Cardiac septum (tissue), 1 donor: ENCODE data around the gene MAT2B. TPM values are rescaled to one million over a fixed set of nuclear protein-coding genes. Genes with fewer than 3 reads are reported as not detected.

Experiments
- DNase-seq: peaks from one replicate; pipeline ENCODE4 v3.0.0-alpha.2; 2020; ENCODE audit warnings: low spot score
- intact Hi-C: fragments of 100-400 bp; cut with DNase I; formaldehyde crosslinking; loops from one replicate; pipeline ENCODE4 v1.14.0; 2022
- total RNA-seq: library from RNA; stranded (reverse); fragmentation: NEBNext Ultra II Directional; extraction: Animal tissue kit (Norgen Biotek cat#: 25700); gene quantifications from one replicate; pipeline ENCODE4 v1.2.1, GENCODE V29; 2021
- donor health status: DM: no; HTN: no; CAD: no.

Gene MAT2B
- total RNA-seq, 1 donor from 2014 or later, result 45.2 TPM

DNA sequence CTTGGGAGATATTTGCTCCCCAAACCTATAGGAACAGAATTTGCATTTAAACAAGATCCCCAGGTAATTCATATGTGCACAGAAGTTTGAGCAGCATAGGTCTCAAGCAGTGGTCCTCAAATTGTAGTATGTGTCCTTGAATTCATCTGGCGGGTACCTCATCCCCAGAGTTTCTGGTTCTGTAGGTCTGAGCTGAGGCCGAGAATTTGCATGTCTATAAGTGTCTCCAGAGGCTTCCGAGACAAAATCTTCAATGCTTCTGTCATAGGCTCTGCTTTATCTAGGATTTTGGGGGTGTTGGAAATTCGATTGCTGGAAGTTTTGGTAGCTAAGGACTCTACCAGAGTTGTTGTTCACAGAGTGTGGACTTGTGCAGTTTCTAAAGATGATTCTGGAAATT is 38.6 kb downstream of the MAT2B start:
- no peak for DNase-seq
- intact Hi-C loops, result no loop called here

DNA sequence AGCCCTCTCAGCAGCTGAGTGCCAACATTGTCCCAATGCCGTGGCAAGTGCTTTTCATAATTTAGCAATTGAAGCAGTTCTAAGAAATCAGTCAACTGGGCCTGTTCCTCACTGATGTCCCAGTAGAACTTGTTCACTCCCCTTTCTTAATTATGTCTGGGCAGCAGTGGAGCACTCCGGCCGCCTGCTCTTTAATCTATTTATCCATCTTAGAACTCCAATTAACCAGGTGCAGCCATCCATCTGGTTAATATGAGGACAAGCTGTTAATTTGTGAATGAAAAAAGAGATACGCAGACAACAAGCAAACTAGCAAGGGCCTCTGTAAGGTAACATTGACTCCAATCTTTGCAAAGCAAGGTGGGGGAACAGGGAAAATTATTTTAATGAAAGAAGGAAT is 39.4 kb downstream of the MAT2B start:
- DNase-seq, result no peak
- intact Hi-C loops, result no loop called here

DNA sequence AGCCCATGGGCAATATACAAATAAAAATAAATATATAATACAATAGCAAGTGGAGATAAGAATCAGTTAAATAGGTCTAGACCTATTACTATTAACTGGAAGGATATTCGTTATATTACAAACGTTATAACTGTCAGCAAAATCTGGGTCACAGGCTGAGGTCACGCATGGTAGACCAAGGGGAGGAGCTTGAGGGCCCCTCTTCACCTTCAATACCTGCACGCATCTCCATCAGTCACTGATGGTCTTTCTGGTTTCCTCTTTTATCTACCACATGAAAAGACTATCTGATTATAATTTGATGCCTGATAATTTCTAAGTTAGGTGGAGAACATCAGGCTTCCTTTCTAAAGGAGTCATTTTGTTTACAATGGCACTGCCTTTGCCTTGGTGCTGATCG is 43.2 kb downstream of the MAT2B start:
- intact Hi-C loops, result no loop called here
- DNase-seq, result no peak

DNA sequence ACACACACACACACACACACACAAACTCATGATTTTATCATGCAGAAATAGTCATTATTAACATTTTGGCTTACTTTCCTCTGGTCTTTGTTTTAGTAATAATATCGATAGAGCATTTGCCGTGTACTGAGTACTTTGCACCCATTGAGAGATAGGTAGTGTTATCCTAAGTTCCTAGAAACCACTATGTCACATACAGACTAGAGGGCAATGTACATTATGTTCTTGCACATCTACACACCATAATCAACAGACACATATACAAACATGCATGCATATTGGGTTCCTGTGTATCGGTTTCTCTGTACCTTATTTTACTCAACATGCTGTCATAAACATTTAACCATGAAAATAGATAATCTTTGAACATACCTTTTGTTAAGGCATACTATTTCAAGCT is 45.7 kb downstream of the MAT2B start:
- no peak for DNase-seq
- intact Hi-C loops, result no loop called here

DNA sequence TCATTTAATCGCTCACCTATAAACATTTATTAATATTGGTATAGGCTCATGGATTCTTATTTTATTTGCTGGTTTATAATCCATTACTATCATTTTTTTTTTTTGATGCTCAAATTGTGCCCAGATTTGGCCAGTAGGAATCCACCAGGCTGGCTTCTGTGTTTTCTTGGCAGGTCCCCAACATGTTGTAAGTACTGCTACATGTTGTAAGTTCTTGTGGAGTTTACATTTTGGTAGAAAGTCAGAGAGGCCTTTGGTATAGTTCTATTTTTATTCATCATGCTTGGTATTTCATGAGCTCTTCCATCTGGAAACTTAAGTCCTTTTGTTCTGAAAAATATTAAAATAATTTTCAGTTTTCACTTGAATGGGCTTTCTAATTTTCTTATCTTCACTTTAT is 47.1 kb downstream of the MAT2B start:
- intact Hi-C loops, result no loop called here
- no peak for DNase-seq

DNA sequence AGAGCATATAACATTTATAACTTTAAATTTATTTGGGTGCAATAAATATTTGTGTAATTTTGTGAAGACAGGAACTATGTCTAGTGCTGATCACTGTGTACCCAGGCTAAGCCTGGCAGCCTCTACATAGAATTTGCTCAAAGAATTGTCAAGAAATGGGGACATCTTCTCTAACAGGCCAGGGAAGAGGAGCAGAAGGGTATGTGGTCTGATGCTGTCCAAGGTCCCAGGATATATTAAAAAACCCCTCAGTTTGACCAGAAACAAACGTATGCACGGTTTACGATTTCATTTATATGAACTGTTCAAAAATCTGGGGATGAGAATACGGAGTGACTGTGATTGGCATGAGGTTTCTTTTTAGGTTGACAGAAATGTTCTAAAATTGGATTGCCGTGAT is 55.9 kb downstream of the MAT2B start:
- intact Hi-C loops, result loop anchor here (10.0 kb wide), 2 partner anchors 943 to 1643 kb away; no protein-coding TSS in a partner anchor
- DNase-seq, result no peak

DNA sequence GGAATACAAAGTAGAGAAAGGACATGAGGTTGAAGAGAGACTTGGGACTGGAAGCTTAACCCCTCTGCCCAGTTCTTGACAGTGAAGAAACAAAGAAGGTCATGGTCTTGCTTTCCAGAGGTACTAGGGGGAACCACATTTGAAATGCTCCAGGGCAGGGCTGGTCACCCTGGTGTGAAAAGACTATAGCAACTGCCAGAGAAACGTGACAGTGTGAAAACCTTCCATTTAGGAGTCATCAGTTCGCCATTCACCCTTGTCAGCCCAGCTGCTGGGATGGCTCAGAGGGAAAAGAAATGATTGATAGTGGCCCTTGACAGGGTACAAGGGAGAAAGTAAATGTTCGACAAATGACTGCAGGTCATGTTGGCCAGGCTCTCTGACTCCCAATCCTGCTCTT is 56.7 kb downstream of the MAT2B start:
- DNase-seq, result no peak
- intact Hi-C loops, result loop anchor here (10.0 kb wide), 2 partner anchors 943 to 1643 kb away; no protein-coding TSS in a partner anchor

DNA sequence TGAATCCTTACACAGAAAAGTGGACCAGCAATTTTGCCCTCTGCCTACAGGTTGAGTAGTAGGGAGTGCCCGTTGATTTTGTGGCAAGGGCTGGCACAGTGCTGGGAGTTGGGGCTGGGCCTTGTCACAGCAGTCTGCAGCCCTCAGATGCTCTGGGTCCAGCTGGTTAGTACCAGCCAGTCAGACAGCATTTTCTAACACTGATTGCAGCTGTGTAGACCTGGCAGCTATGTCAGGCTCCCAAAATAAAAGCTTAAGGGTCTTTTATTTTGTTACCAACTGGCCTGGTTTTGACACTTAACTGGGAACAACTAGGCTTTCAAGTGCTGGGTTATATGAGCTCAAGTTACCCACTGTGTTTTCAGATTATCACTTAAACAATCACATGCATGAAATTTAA is 57.7 kb downstream of the MAT2B start:
- no peak for DNase-seq
- intact Hi-C loops, result loop anchor here (10.0 kb wide), 2 partner anchors 942 to 1642 kb away; no protein-coding TSS in a partner anchor

DNA sequence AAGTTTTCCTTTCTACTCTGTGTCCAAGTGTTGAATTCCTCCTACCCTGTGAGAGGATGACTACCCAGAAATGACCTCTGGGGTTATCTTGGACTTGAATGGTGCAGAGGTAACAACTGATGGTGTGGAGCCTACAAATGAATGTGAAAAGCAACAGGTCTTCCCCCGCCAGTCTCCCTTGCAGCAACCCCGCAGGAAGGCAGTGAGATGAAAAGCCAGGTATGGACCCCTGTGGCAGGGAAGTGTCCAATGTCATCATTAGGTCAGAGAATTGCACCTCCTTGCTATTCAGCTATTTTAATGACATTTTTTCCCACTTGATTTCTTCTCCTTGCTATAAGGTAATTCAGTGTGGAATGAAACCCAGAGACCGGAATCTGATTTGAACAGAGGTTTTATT is 58.5 kb downstream of the MAT2B start:
- intact Hi-C loops, result loop anchor here (10.0 kb wide), 2 partner anchors 941 to 1641 kb away; no protein-coding TSS in a partner anchor
- DNase-seq, result no peak

DNA sequence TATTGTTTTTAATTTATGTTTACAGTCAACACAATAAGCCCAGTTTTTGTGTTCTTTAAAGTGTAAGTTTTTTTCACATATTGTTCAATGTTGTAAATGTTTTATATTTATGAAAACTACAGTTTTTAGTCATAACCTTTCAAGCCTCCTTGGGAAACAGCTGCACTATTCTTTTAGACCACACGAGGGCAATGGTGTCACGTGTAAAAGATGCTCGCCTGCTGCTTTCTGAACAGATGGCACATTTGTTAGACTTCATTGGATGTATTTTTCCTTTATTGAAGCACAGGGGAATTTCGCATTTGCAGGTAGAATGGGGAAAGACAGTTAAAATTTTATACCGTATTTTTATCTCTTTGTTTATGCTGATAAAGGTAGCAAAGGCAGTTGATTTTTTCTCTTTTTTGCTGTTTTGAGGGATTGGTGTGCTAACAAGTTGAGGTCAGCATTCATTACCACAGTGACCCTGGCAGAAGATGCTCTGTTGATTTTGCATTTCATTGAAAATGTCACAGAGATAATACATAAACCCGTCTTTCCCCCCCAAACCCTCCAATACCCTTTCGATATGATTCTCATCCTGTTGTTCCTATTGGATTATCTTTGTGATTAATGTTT is 59.0 kb downstream of the MAT2B start:
- intact Hi-C loops, result loop anchor here (10.0 kb wide), 2 partner anchors 940 to 1640 kb away; no protein-coding TSS in a partner anchor
- no peak for DNase-seq

DNA sequence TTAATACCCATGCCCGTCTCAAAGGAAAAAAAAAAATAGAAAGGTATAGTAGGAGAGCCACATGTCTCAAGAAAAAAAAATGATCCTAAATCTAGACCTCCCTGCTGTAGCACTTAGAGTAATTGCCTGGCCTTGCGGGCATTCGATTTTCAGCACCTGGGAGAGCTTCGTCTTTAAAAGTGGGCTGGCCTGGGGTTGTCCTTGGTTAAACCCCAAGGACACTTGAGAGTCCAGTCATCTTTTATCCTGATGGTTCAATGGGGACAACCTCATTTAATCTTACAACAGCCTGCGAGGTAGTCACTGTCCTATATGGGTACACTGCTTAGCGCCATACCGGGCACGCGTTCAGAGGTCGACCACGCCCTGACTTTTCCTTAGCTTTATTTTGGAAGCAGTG is 60.1 kb downstream of the MAT2B start:
- DNase-seq, result no peak
- intact Hi-C loops, result loop anchor here (10.0 kb wide), 2 partner anchors 939 to 1639 kb away; no protein-coding TSS in a partner anchor

DNA sequence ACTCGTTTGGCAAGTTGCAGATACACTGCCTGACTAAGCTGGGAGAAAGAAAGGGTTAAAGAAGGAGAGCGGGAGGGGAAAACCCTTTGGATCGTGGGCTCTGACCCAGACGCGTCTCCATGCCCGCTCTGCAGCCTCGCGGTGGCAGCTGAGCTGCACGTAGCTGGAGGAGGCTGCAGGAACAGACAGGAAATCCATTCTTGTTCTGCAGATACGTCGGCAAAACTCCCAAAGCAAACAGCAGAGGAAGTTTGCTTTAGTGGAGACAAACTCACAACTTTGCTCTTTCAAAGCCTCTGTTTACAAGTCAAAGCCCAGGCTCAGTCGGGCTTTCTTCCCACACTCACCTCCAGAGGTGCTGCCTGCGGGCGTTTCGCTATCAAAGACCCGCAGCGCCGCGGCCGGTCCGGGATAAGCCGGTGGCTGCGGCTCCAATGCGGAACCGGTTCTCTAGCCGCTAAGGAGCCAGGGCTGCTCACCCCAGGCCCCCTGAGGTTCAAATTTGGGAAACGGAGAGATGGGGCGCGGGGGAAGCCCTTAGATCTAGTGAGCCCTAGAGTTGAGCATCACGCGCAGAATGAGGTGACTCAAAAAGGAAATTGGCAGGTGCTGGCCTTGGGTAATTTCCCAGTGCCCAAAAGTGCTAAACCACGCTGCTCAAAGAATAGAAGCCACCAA is 60.7 kb downstream of the MAT2B start:
- DNase-seq, result no peak

DNA sequence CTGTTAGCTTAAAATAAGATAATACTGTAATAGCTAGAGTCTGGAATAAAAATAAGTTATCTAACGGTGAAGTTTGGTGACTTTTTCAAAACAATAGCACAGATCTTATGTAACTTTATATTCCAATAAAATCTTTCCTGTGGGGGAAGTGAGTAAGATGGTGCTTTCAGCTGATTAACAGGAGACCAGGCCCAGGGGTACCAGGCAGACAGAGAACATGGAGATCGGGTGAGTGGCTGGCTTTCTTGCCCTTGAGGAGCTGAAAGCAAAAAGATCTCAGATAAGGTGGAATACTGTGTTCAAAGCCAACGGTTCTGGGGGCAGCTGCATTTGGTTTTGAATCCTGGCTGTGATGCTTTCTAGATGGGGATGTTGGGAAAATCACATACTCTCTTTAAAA is 61.3 kb downstream of the MAT2B start:
- intact Hi-C loops, result loop anchor here (10.0 kb wide), 2 partner anchors 938 to 1638 kb away; no protein-coding TSS in a partner anchor
- DNase-seq, result no peak

More for the DNA sequence above, 60.7 kb downstream of the MAT2B start:
- intact Hi-C loops, result loop anchor here (10.0 kb wide), 2 partner anchors 939 to 1639 kb away; no protein-coding TSS in a partner anchor

DNA sequence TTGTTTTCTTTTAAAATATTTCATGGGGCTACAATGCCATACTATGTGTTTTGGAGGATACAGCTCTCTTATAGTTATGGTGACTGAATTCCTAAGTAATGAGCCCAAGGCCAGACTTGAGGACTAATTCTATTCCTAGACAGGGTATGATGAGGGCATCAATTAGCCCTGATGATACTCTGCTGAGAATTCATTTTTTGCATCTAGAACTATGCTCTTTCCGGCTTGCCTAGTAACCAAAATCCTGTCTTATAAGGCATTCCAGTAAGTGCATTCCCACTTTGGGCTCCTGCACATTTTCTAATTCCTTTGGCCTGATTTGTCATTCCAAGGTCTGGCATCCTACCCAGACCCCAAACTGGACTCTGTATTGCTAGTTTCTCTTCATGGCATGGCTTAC is 62.4 kb downstream of the MAT2B start:
- DNase-seq, result no peak
- intact Hi-C loops, result loop anchor here (10.0 kb wide), 2 partner anchors 937 to 1637 kb away; no protein-coding TSS in a partner anchor

Other genes starting within 250 kb of the MAT2B start
- gene CCNG1, start 68.0 kb upstream of the MAT2B start, total RNA-seq, result 62.6 TPM
- 16.2 TPM for gene NUDCD2, start 45.5 kb upstream of the MAT2B start, total RNA-seq
- gene HMMR, start 45.0 kb upstream of the MAT2B start, total RNA-seq, result 0.46 TPM